Panc1 (cell line): ENCODE measurements around the gene SCD5. TPM values are rescaled to one million over a fixed set of nuclear protein-coding genes. Genes with fewer than 3 reads are reported as not detected.

ENCODE experiments used
- ATAC-seq: fragments of 200-7000 bp; cut with Tn5 transposase; 2 replicates; pipeline ENCODE4 v1.9.1; 2020; ENCODE audit warnings: mild to moderate bottlenecking, moderate library complexity
- BruUV-seq: library from RNA; stranded (reverse); fragments of 400-500 nt; replicated peaks from 2 replicates; lab custom pipeline; 2021; lab: Mats Ljungman, UMichigan
- CTCF ChIA-PET: fragments of 300-600 bp; sonication (Branson Sonifier 250); formaldehyde crosslinking; loops from one replicate; lab custom pipeline; 2022; ENCODE audit warnings: antibody characterized with exemption; lab: Charles Lee
- POLR2A ChIA-PET: fragments of 300-600 bp; sonication (Branson Sonifier 250); formaldehyde crosslinking; loops from one replicate; lab custom pipeline; 2022; ENCODE audit warnings: antibody characterized with exemption; lab: Charles Lee
- DNase-seq: peaks from one replicate; pipeline ENCODE4 v3.0.0-alpha.2; 2010; ENCODE audit warnings: low read depth, low spot score
- H3K27ac ChIP-seq: 2 replicates; pipeline ENCODE4 v1.5.1; 2011; ENCODE audit warnings: mild to moderate bottlenecking, low read length, inconsistent platforms
- H3K27me3 ChIP-seq: fragments of 200-500 bp; sonication (Bioruptor generic); 2 replicates; pipeline ENCODE4 v1.6.0; 2014; ENCODE audit warnings: low read length, inconsistent platforms; ENCODE audit not compliant: control insufficient read depth, insufficient read depth
- H3K36me3 ChIP-seq: fragments of 200-500 bp; sonication (Bioruptor generic); 2 replicates; pipeline ENCODE4 v1.5.1; 2014; ENCODE audit warnings: inconsistent platforms, mild to moderate bottlenecking, low read length, moderate library complexity; ENCODE audit not compliant: control insufficient read depth, insufficient read depth
- H3K4me1 ChIP-seq: 2 replicates; pipeline ENCODE4 v1.5.1; 2011; ENCODE audit warnings: inconsistent platforms, mild to moderate bottlenecking, low read length, moderate library complexity; ENCODE audit not compliant: control insufficient read depth, insufficient read depth
- H3K4me3 ChIP-seq, 2 experiments: 2 replicates each; pipeline ENCODE4 v1.5.1; 2011 to 2012; ENCODE audit warnings: low read depth in 2 of 2, low read length in 2 of 2, mild to moderate bottlenecking in 2 of 2, inconsistent platforms in 1 of 2, moderate library complexity in 1 of 2
- H3K9me3 ChIP-seq: fragments of 200-500 bp; sonication (Bioruptor generic); 2 replicates; pipeline ENCODE4 v1.5.1; 2014; ENCODE audit warnings: low read depth, mild to moderate bottlenecking, inconsistent platforms, low read length, moderate library complexity; ENCODE audit not compliant: control insufficient read depth, insufficient read depth
- CTCF ChIP-seq: fragments of 450-650 bp; IDR thresholded peaks from 2 replicates; pipeline ENCODE4 v1.5.1; 2017; ENCODE audit warnings: mild to moderate bottlenecking
- POLR2AphosphoS5 ChIP-seq: IDR thresholded peaks from 2 replicates; pipeline ENCODE4 v1.6.1; 2012; ENCODE audit warnings: mild to moderate bottlenecking, low read depth, low read length, moderate library complexity
- SIN3A ChIP-seq: IDR thresholded peaks from 2 replicates; pipeline ENCODE4 v1.6.1; 2012; ENCODE audit warnings: low read depth, mild to moderate bottlenecking, low read length, moderate library complexity, borderline replicate concordance; ENCODE audit not compliant: insufficient read depth
- TCF7L2 ChIP-seq: IDR thresholded peaks from 2 replicates; pipeline ENCODE4 v1.6.1; 2011; ENCODE audit warnings: mild to moderate bottlenecking, low read depth, low read length, inconsistent platforms
- in situ Hi-C: cut with HindIII; loops from 2 replicates; pipeline ENCODE4 v1.10.0; 2016; ENCODE audit warnings: low sequenced_read_pairs, low pct_unique_long_range_greater_than_20kb
- intact Hi-C: fragments of 100-400 bp; cut with micrococcal nuclease; formaldehyde crosslinking; loops from one replicate; pipeline ENCODE4 v1.10.0; 2022; ENCODE audit not compliant: unreplicated experiment
- total RNA-seq: library from RNA; stranded (reverse); gene quantifications from one replicate; pipeline ENCODE4 v1.2.1, GENCODE V29; 2021; ENCODE audit not compliant: unreplicated experiment
- TF ChIP-seq, protein P1 (sequence below), 2 experiments: IDR thresholded peaks; 2 replicates each; pipeline ENCODE4 v1.6.1; 2011 to 2012; ENCODE audit warnings: low read depth in 2 of 2, control low read depth in 1 of 2, low read length in 1 of 2, mild to moderate bottlenecking in 1 of 2, moderate library complexity in 1 of 2; ENCODE audit not compliant: insufficient read depth in 1 of 2

SCD5 gene
- total RNA-seq, 1 experiment from 2014 or later, result 2.0 TPM

GRCh38 chr4:82789025-82789776 is 9.4 kb downstream of the SCD5 start:
- no peak for ATAC-seq
- Histone ChIP-seq H3K36me3 (no peaks in the 10 kb centered on the region), H3K27ac (no peak overlapping the region), H3K4me1 (no peaks in the 10 kb centered on the region; the same call in 1 of the 2 replicates), H3K9me3 (no peaks in the 10 kb centered on the region), H3K4me3 (no peak overlapping the region), H3K27me3 (no peaks in the 10 kb centered on the region)
- POLR2A ChIA-PET, result interaction anchor here (0.6 kb wide), 1 partner anchor 26 kb away, joined by 4 read pairs; no protein-coding TSS in a partner anchor
- in situ Hi-C loops (no loop called here), intact Hi-C loops (no loop called here)
- CTCF ChIA-PET, result no interaction called here
- TF ChIP-seq POLR2AphosphoS5 (no peak), TCF7L2 (no peak), CTCF (no peak), SIN3A (no peak)
- TF ChIP-seq, protein P1, sequence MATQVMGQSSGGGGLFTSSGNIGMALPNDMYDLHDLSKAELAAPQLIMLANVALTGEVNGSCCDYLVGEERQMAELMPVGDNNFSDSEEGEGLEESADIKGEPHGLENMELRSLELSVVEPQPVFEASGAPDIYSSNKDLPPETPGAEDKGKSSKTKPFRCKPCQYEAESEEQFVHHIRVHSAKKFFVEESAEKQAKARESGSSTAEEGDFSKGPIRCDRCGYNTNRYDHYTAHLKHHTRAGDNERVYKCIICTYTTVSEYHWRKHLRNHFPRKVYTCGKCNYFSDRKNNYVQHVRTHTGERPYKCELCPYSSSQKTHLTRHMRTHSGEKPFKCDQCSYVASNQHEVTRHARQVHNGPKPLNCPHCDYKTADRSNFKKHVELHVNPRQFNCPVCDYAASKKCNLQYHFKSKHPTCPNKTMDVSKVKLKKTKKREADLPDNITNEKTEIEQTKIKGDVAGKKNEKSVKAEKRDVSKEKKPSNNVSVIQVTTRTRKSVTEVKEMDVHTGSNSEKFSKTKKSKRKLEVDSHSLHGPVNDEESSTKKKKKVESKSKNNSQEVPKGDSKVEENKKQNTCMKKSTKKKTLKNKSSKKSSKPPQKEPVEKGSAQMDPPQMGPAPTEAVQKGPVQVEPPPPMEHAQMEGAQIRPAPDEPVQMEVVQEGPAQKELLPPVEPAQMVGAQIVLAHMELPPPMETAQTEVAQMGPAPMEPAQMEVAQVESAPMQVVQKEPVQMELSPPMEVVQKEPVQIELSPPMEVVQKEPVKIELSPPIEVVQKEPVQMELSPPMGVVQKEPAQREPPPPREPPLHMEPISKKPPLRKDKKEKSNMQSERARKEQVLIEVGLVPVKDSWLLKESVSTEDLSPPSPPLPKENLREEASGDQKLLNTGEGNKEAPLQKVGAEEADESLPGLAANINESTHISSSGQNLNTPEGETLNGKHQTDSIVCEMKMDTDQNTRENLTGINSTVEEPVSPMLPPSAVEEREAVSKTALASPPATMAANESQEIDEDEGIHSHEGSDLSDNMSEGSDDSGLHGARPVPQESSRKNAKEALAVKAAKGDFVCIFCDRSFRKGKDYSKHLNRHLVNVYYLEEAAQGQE (IDR thresholded peaks at IDR 0.05; ENCODE audit: insufficient read depth in 1 of 2, low read depth in 2 of 2, low read length in 1 of 2), result no peak
- BruUV-seq, result no TSS peak
- DNase-seq, result no peak

DNA sequence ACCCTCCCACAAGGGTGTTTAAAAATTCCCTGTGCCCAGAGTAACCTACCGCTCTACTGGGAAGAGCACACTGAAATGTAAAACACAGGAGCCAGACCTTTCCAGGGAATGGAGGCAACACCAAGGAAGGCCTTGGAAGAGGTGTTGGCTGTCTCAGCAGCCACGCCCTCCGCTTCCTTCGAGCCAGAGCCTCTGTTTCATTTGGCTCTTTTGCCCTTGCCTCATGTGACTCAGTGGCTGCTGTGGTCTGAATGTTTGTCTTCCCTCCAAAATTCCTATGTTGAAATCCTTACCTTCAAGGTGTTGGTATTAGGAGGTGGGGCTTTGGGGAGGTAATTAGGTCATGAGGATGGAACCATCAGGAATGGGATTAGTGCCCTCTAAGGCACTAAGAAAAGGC is 11.3 kb downstream of the SCD5 start:
- in situ Hi-C loops, result no loop called here
- DNase-seq, result no peak
- CTCF ChIA-PET, result no interaction called here

More for the DNA sequence above, 11.3 kb downstream of the SCD5 start:
- no peaks in the 10 kb centered on the region for H3K36me3 ChIP-seq
- H3K4me1 ChIP-seq, result no peaks in the 10 kb centered on the region; the same call in 1 of the 2 replicates
- TF ChIP-seq CTCF, result no peak
- TF ChIP-seq, protein P1 (IDR thresholded peaks at IDR 0.05; ENCODE audit: insufficient read depth in 1 of 2, low read depth in 2 of 2, low read length in 1 of 2), result no peak
- no peak for TF ChIP-seq POLR2AphosphoS5
- TF ChIP-seq SIN3A, result no peak
- no peak for TF ChIP-seq TCF7L2
- ATAC-seq, result no peak
- H3K4me3 ChIP-seq, result no peak overlapping the region
- no peak overlapping the region for H3K27ac ChIP-seq
- H3K9me3 ChIP-seq, result no peaks in the 10 kb centered on the region
- no TSS peak for BruUV-seq
- intact Hi-C loops, result no loop called here
- POLR2A ChIA-PET, result no interaction called here
- no peaks in the 10 kb centered on the region for H3K27me3 ChIP-seq
